Psoas muscle (tissue), 8 donors: Measurements from ENCODE around the gene KDM2A. TPM values are rescaled to one million over a fixed set of nuclear protein-coding genes. Genes with fewer than 3 reads are reported as not detected.

Experiments
- ATAC-seq, 4 donors: fragments of 200-7000 bp; cut with Tn5 transposase; one replicate each; pipeline ENCODE4 v1.9.1; 2020; ENCODE audit warnings: moderate library complexity in 3 of 4, mild to moderate bottlenecking in 2 of 4
- DNase-seq, 2 donors: peaks; one replicate each; pipeline ENCODE4 v3.0.0-alpha.2; 2020
- H3K27ac ChIP-seq: fragments of 200-600 bp; one replicate; pipeline ENCODE4 v1.8.0; 2022
- H3K27me3 ChIP-seq, 3 donors: fragments of 200-600 bp in 1 of 3; one replicate each; pipeline versions ENCODE4 v1.6.1 to v1.8.0; 2013 to 2022; ENCODE audit warnings: low read length in 2 of 3, mild to moderate bottlenecking in 2 of 3, moderate library complexity in 1 of 3; ENCODE audit not compliant: insufficient read depth in 3 of 3
- H3K36me3 ChIP-seq, 2 donors: fragments of 200-600 bp in 1 of 2; one replicate each; pipeline versions ENCODE4 v1.6.1 to v1.8.0; 2013 to 2022; ENCODE audit warnings: low read depth in 1 of 2, mild to moderate bottlenecking in 1 of 2, moderate library complexity in 1 of 2; ENCODE audit not compliant: insufficient read depth in 1 of 2
- H3K4me1 ChIP-seq: fragments of 200-600 bp; one replicate; pipeline ENCODE4 v1.8.0; 2022
- H3K4me3 ChIP-seq: fragments of 200-600 bp; one replicate; pipeline ENCODE4 v1.8.0; 2022; ENCODE audit warnings: mild to moderate bottlenecking
- H3K9me3 ChIP-seq: fragments of 200-600 bp; one replicate; pipeline ENCODE4 v1.8.0; 2022
- WGBS, 3 donors: extraction: QIAGEN DNeasy Blood & Tissue Kit; methylation state at CpG; one replicate each; pipeline versions ENCODE4 v1.1.6 to v1.1.7; 2013; 5-methylcytosine and 5-hydroxymethylcytosine counted together
- intact Hi-C, 2 donors: fragments of 100-400 bp; cut with DNase I; formaldehyde crosslinking; loops; one replicate each; pipeline versions ENCODE4 v1.11.0 to v1.14.2; 2022
- polyA plus RNA-seq, 3 donors: library from polyadenylated mRNA; stranded (reverse); fragments of 200-250 nt; gene quantifications; one replicate each; pipeline ENCODE4 v1.2.3, GENCODE V29; 2013
- total RNA-seq, 4 donors: library from RNA; stranded (reverse); fragmentation: NEBNext Ultra II Directional in 2 of 4; extraction: Animal tissue kit (Norgen Biotek cat#: 25700) in 2 of 4; gene quantifications; one replicate each; pipeline versions ENCODE4 v1.2.1 to v1.2.4, GENCODE V29; 2021 to 2023
- TF ChIP-seq, protein P1 (sequence below): fragments of 200-600 bp; IDR thresholded peaks from one replicate; pipeline ENCODE4 v1.8.0; 2022; ENCODE audit warnings: antibody characterized with exemption
- donor health status: healthy with polysubstance abuse.
- donor health status: DM: no; HTN: no; CAD: no; lungs with moderate emphysema.
- donor health status: Bipolar disorder and iron deficiency.
- donor health status: healthy.
- donor health status: DM: yes; HTN: yes; CAD: no.
- donor health status: DM: no; HTN: no; CAD: no.
- donor health status: DM: no; HTN: no; CAD: no.
- donor health status: DM: yes; HTN: yes; CAD: no.

Gene KDM2A
- total and polyA plus RNA-seq, 7 donors, result 26.6 to 67.9 (median 52.4) TPM

- WGBS, 3 donors, result 63 to 67% (median 67%) methylated on average over 4 of the region's 4 CpGs
- intact Hi-C loops, result no loop called here
- Histone ChIP-seq H3K4me3 (no peak overlapping the region), H3K27ac (no peak overlapping the region), H3K27me3 (no peaks in the 10 kb centered on the region), H3K4me1 (peaks cover 4% of the 10 kb centered on the region), H3K9me3 (no peaks in the 10 kb centered on the region), H3K36me3 (peaks cover 0 to 41% of the 10 kb centered on the region in 2 donors)
- peak; percentile 56 to 86 (median 70) for ATAC-seq
- TF ChIP-seq, protein P1, sequence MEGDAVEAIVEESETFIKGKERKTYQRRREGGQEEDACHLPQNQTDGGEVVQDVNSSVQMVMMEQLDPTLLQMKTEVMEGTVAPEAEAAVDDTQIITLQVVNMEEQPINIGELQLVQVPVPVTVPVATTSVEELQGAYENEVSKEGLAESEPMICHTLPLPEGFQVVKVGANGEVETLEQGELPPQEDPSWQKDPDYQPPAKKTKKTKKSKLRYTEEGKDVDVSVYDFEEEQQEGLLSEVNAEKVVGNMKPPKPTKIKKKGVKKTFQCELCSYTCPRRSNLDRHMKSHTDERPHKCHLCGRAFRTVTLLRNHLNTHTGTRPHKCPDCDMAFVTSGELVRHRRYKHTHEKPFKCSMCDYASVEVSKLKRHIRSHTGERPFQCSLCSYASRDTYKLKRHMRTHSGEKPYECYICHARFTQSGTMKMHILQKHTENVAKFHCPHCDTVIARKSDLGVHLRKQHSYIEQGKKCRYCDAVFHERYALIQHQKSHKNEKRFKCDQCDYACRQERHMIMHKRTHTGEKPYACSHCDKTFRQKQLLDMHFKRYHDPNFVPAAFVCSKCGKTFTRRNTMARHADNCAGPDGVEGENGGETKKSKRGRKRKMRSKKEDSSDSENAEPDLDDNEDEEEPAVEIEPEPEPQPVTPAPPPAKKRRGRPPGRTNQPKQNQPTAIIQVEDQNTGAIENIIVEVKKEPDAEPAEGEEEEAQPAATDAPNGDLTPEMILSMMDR, result no peak
- DNase-seq, result no peak
Measured at GRCh38 chr11:67153971-67154370, 34.9 kb downstream of the KDM2A start.

DNA sequence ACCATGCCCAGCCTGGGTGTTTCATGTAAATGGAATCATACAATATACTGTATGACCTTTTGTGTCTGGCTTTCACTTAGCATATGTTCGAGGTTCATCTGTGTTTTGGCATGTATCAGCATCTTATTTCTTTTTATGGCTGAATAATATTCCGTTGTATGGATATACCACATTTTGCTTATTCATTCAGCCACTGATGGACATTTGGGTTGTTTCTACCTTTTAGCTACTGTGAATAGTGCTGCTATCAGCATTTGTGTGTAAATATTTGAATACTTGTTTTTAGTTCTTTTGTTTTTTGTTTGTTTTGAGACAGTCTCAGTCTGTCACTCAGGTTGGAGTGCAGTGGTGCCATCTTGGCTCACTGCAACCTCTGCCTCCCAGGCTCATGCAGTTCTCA, 35.7 kb downstream of the KDM2A start:
- 99 to 100% (median 100%) methylated on average over 2 of the region's 2 CpGs for WGBS, 3 donors
- no peak overlapping the region for H3K4me3 ChIP-seq
- ATAC-seq (no peak), DNase-seq (no peak)
- H3K36me3 ChIP-seq, result peaks cover 0 to 34% of the 10 kb centered on the region in 2 donors
- no peaks in the 10 kb centered on the region for H3K27me3 ChIP-seq
- intact Hi-C loops, result no loop called here
- H3K4me1 ChIP-seq, result peaks cover 7% of the 10 kb centered on the region
- no peaks in the 10 kb centered on the region for H3K9me3 ChIP-seq
- no peak overlapping the region for H3K27ac ChIP-seq
- TF ChIP-seq, protein P1, result no peak

- intact Hi-C loops, result no loop called here
- DNase-seq (no peak), ATAC-seq (no peak)
- Histone ChIP-seq H3K4me3 (no peak overlapping the region), H3K9me3 (no peaks in the 10 kb centered on the region), H3K27me3 (no peaks in the 10 kb centered on the region), H3K36me3 (peaks cover 0 to 8% of the 10 kb centered on the region in 2 donors), H3K4me1 (peaks cover 24% of the 10 kb centered on the region), H3K27ac (peak overlapping the region; percentile 5)
- TF ChIP-seq, protein P1, result no peak
- WGBS, 3 donors, result 97 to 98% (median 98%) methylated on average over 4 of the region's 4 CpGs
Measured at GRCh38 chr11:67157691-67158090, 38.6 kb downstream of the KDM2A start.

DNA sequence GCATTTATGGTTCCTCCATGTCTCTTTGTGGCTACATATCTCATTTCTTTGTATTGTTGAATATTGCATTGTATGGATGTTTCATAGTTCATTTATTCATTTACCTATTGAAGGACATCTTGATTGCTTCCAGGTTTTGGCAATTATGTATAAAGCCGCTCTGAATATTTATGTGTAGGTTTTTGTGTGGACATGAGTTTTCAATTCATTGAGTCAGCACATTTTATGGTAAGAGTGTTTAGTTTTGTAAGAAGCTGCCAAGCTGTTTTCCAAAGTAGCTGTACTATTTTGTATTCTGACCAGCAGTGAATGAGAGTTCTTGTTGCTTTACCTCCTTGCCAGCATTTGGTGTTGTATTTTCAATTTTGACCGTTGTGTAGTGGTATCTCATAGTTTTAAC, 39.2 kb downstream of the KDM2A start:
- DNase-seq (no peak), ATAC-seq (no peak)
- Histone ChIP-seq H3K27ac (peak overlapping the region; percentile 5), H3K9me3 (no peaks in the 10 kb centered on the region), H3K4me1 (peaks cover 29% of the 10 kb centered on the region), H3K4me3 (no peak overlapping the region), H3K36me3 (peaks cover 0 to 5% of the 10 kb centered on the region in 2 donors), H3K27me3 (no peaks in the 10 kb centered on the region)
- 77 to 84% (median 80%) methylated on average over 2 of the region's 2 CpGs for WGBS, 3 donors
- intact Hi-C loops, result no loop called here
- TF ChIP-seq, protein P1, result no peak

DNA sequence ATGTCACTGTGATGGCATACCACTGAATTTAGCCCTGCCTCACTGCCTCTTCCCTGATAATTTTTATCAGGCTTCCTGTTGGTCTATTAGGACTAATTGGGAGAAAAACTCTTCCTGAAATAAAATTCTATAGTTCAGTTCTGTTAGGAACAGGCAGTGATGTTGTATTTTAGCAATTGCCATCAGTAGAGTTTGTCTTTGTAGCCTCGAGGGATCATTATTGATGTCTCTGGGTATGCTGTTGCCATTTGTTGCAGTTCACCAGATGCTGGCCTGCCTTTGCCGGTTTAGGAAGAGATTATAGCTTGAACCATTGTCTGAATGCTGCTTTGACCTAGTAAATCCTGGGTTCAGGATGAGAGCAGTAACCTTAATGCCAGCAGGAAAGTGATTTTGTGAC, 41.0 kb downstream of the KDM2A start:
- intact Hi-C loops, result loop anchor here in 1 of 2 donors (5.0 to 10.0 kb wide), 2 partner anchors 38 to 75 kb away; no protein-coding TSS in a partner anchor
- Histone ChIP-seq H3K9me3 (no peaks in the 10 kb centered on the region), H3K36me3 (no peaks in the 10 kb centered on the region), H3K4me3 (no peak overlapping the region), H3K27me3 (no peaks in the 10 kb centered on the region), H3K27ac (no peak overlapping the region), H3K4me1 (peaks cover 34% of the 10 kb centered on the region)
- WGBS, 3 donors, result 37 to 45% (median 42%) methylated on average over 2 of the region's 2 CpGs
- TF ChIP-seq, protein P1, result no peak
- ATAC-seq (no peak), DNase-seq (no peak)
